GM18909 (cell line): Measurements from ENCODE around the gene ASAP2.
"Not testable (repeated sequence)": the region's sequence is repeated elsewhere in the genome, so short reads cannot be mapped to it uniquely, and the experiment has no call there.

Experiments used
- ATAC-seq: cut with Tn5 transposase; IDR thresholded peaks from one replicate; pipeline ENCODE4 v1.9.1; 2021; ENCODE audit warnings: mild to moderate bottlenecking; ENCODE audit not compliant: unreplicated experiment, poor library complexity

ASAP2 gene

DNA sequence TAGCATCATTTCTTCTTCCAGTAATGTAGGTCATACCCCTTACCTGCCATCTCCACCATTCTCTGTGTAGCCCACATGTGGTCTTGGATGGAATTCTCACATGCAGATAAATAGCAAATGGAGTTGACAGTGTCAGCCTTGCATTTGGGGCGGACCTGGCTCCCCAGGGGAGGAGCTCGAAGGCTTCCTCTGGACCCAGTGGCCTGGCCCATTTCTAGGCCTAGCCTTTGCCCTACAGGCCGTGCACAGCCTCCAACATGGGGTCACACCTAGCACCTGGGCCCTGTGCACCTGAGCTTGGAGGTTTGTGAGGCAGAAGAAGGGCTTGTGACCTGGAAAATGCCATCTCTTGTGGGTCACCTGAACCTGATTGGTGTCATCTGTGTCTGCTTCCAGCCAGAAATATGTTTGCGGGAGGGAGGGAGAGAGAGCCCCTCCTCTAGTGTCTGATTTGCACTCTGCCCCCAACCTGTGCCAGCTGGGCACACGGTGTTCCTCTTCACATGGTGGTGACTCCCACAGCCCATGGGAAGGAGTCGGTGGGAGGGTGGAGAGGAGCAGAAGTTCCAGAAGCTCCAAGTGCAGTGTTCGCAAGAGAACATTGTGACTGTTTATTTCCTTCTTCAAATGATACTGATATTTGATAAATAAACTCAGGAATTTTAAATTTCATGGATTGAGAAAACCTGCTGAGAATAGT lies 183.7 kb downstream of the ASAP2 start:
- ATAC-seq: no peak

DNA sequence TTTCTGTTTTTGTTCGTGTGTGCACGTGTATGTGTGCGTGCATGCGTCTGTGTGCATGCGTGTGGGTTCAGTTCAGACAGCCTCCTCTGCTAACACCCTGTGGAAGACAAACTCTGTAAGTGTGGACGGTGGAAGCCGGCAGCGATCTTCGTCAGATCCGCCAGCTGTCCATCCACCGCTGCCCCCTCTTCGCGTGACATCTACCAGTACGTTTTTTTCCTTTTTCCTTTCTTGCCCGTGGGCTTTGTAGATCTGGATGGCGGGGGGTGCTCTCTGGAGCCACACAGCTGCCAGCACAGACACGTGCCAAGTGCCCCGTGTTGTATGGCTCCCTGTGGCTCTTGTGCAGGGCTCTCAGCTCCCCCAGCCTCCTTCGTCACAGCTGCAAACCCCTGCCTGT lies 184.4 kb downstream of the ASAP2 start:
- ATAC-seq: no peak

- ATAC-seq: no peak
Observed at GRCh38 chr2:9391961-9392720, 185.5 kb downstream of the ASAP2 start.

DNA sequence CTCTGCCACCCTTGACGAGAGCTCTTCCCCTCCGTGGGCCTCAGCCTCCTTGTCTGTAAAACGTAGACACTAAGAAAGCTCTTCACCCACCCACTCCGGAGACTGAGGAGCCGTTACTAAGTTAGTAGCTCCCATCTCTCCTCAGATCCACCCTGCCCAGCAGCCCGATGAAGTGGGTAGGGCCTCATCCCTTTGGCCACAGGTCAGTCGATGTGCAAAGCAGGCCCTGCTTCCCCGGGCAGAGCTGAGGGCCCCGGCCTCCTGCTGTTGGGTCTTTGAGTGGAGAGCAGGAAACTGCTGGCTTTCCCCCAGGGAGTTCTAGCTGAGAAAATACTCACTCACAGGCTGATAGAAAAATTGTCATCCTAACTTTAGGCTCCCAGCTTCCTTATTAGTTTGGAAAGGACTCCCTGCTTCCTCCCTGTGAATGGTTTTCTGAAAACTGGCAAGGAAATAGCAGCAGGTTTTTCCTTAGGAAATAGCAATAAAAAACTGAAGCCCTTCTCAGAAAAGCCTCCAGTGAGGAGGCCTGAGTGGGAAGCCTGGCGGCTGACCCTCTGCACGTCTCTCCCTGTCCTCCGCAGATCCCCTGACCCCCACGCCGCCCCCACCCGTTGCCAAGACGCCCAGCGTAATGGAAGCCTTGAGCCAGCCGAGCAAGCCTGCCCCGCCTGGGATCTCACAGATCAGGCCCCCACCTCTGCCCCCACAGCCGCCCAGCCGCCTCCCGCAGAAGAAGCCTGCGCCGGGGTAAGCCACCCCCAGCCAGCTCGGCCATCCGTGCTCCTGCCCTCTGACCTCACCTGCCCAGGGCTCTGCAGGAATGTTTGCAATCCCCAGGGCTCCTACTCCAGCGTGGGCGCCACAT lies 186.5 kb downstream of the ASAP2 start:
- no peak for ATAC-seq

- no peak for ATAC-seq
Observed at GRCh38 chr2:9394816-9395215, 188.2 kb downstream of the ASAP2 start.

- no peak for ATAC-seq
Observed at GRCh38 chr2:9397201-9397600, 190.6 kb downstream of the ASAP2 start.

DNA sequence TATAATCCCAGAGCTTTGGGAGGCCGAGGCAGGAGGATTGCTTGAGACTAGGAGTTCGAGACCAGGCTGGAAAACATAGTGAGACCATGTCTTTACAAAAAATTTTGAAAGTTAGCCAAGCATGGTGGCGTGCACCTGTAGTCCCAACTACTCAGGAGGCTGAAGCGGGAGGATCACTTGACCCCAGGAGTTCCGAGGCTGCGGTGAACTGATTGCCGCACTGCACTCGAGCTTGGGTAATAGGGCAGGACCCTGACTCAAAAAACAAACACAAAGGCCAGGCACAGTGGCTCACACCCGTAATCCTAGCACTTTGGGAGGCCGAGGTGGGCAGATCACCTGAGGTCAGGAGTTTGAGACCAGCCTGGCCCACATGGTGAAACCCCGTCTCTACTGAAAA lies 191.6 kb downstream of the ASAP2 start:
- ATAC-seq: not testable (repeated sequence)

- no peak for ATAC-seq
Observed at GRCh38 chr2:9398881-9399780, 192.5 kb downstream of the ASAP2 start.

GRCh38 chr2:9400268-9401058 lies 193.9 kb downstream of the ASAP2 start:
- ATAC-seq: no peak

DNA sequence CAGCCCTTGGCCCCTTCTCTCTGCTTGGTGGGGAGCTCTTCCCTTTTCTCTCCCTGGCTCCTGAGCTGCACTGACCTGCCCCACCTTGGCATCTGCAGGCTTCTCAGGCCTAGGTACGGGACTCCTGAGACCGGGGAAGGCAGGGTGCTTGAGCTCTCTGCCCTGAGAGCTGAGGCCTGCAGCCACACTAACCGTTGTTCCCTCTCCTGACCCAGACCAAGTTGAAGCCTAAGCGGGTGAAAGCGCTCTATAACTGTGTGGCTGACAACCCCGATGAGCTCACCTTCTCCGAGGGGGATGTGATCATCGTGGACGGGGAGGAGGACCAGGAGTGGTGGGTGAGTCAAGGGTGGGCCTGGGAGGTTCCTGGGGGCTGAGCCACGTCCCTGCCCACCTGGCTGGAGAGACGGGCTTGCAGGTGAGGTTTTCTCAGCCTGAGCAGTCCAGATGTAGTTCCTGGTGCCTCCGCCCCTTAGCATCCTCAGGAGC lies 194.5 kb downstream of the ASAP2 start:
- no peak for ATAC-seq

GRCh38 chr2:9401646-9402371 lies 195.2 kb downstream of the ASAP2 start:
- ATAC-seq: no peak

DNA sequence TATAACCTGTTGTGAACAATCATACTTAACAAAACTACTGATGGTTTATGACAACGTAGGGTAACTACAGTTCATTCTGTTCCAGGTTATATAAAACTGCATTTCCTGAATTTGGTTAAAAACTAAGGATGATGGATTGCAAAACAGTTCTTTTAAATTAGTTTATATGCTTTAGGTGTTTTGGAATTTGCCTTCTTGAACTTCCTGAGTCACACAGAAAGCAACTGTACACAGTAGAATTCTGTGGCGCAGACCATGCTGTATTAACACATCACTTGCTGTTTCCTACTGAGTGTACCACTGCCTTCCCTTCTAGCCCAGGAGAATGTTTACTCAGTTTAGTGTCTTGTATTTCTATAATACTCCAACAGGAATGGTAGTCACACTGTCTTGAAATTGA lies 197.3 kb downstream of the ASAP2 start:
- ATAC-seq: no peak

DNA sequence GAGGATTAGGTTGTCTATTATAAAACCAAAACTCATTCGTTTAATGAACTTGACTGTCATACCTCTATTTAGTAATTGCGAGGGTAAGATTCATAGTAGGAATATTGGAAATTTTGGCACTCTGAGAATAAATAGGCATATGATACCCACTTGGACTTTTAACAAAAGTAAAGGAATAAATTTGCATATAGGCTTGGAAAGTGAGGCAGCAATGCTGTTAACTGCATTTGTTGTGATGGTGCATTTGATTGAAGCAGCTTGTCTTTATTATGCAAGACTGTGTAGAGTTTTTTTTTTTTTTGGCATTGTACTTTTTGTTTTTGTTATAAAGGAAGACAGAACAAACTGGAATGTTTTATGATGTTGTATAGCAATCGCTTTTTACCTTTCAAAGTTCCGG lies 197.8 kb downstream of the ASAP2 start:
- no peak for ATAC-seq

GRCh38 chr2:9405636-9406035 lies 199.0 kb downstream of the ASAP2 start:
- ATAC-seq: no peak

GRCh38 chr2:9406529-9407362 lies 200.1 kb downstream of the ASAP2 start:
- ATAC-seq: no peak

DNA sequence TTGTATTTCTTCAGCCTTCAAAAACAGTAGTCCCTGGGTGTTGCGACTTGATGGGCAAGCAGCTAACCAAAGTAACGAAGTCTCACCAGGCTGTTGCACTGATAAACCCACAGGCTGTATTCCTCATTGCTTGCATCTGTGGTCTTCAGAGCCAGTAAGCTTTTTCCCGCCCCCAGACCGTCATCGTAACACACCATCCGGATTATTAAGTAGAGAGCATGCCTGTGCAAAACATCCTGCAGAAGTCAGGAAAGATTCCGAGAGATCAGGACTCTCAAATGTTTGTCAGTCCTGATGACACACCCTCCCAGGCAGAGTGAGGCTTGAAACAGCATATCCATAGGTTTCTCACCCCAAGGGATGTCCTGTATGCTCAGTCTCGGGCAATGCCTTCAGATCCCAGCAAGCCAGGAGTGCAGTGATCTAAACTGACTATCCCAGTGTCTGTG lies 200.8 kb downstream of the ASAP2 start:
- ATAC-seq: no peak

- no peak for ATAC-seq
Observed at GRCh38 chr2:9408641-9409151, 202.1 kb downstream of the ASAP2 start.
